Neural cell (in vitro differentiated cells): ENCODE data around the gene GNAL.

Source experiments
- CTCF ChIP-seq: fragments of 450-650 bp; IDR thresholded peaks from 2 replicates; pipeline ENCODE4 v1.5.1; 2014; ENCODE audit warnings: antibody characterized with exemption, mild to moderate bottlenecking, moderate library complexity; ENCODE audit not compliant: poor library complexity, severe bottlenecking
- EP300 ChIP-seq: fragments of 450-650 bp; conservative IDR thresholded peaks from 2 replicates; pipeline ENCODE4 v1.6.1; 2014; ENCODE audit warnings: antibody characterized with exemption, mild to moderate bottlenecking, moderate library complexity; ENCODE audit not compliant: poor library complexity, severe bottlenecking
- EZH2 ChIP-seq: fragments of 200-600, 300-800 bp; shearing (Covaris generic), sonication (generic); IDR thresholded peaks from 2 replicates; pipeline ENCODE4 v1.6.1; 2014; ENCODE audit warnings: antibody characterized with exemption, low read length, borderline replicate concordance, mild to moderate bottlenecking; ENCODE audit not compliant: insufficient read depth, poor library complexity, severe bottlenecking
- MXI1 ChIP-seq: fragments of 450-650 bp; conservative IDR thresholded peaks from 2 replicates; pipeline ENCODE4 v1.6.1; 2014; ENCODE audit warnings: antibody characterized with exemption, mild to moderate bottlenecking; ENCODE audit not compliant: poor library complexity, severe bottlenecking
- POLR2AphosphoS5 ChIP-seq: IDR thresholded peaks from 2 replicates; pipeline ENCODE4 v1.6.1; 2012
- RAD21 ChIP-seq: fragments of 450-650 bp; conservative IDR thresholded peaks from 2 replicates; pipeline ENCODE4 v1.6.1; 2014; ENCODE audit warnings: antibody characterized with exemption, mild to moderate bottlenecking, moderate library complexity
- REST ChIP-seq: IDR thresholded peaks from 2 replicates; pipeline ENCODE4 v1.6.1; 2012; ENCODE audit warnings: borderline replicate concordance
- SMC3 ChIP-seq: fragments of 450-650 bp; conservative IDR thresholded peaks from 2 replicates; pipeline ENCODE4 v1.6.1; 2014; ENCODE audit warnings: antibody characterized with exemption, mild to moderate bottlenecking, moderate library complexity; ENCODE audit not compliant: poor library complexity
- TAF1 ChIP-seq: IDR thresholded peaks from 2 replicates; pipeline ENCODE4 v1.6.1; 2012; ENCODE audit warnings: low read depth

- TF ChIP-seq EP300 (no peak), CTCF (no peak), EZH2 (no peak), TAF1 (no peak), POLR2AphosphoS5 (no peak), REST (no peak), MXI1 (no peak), RAD21 (no peak), SMC3 (no peak)
Measured at GRCh38 chr18:11877497-11878135, 188.6 kb downstream of the GNAL start.
